Activated naive CD4-positive, alpha-beta T cell treated with anti-CD3 and anti-CD28 coated beads, Interleukin-2, amount 10 ng/mL, durations not matched to agents 7 days and 5 days (primary cell): ENCODE data around the gene MPO.

Experiments
- CTCF ChIA-PET: fragments of 350-600 bp; sonication (Branson Sonifier 250); formaldehyde crosslinking; loops from one replicate; lab custom pipeline; 2021; ENCODE audit warnings: antibody characterized with exemption; lab: Charles Lee
- DNase-seq: peaks from one replicate; pipeline ENCODE4 v3.0.0-alpha.2; 2020
- H3K27ac Mint-ChIP-seq: one replicate; pipeline ENCODE4 v1.8.0; 2021; ENCODE audit warnings: mild to moderate bottlenecking, moderate library complexity, mixed read lengths
- H3K27me3 Mint-ChIP-seq: one replicate; pipeline ENCODE4 v1.8.0; 2021; ENCODE audit warnings: mild to moderate bottlenecking, mixed read lengths
- H3K36me3 Mint-ChIP-seq: one replicate; pipeline ENCODE4 v1.8.0; 2021; ENCODE audit warnings: mixed read lengths
- H3K4me1 Mint-ChIP-seq: one replicate; pipeline ENCODE4 v1.8.0; 2021; ENCODE audit warnings: mixed read lengths
- H3K4me3 Mint-ChIP-seq: one replicate; pipeline ENCODE4 v1.8.0; 2021; ENCODE audit warnings: mild to moderate bottlenecking, moderate library complexity, mixed read lengths
- H3K9me3 Mint-ChIP-seq: one replicate; pipeline ENCODE4 v1.8.0; 2021; ENCODE audit warnings: mixed read lengths

Gene MPO

DNA sequence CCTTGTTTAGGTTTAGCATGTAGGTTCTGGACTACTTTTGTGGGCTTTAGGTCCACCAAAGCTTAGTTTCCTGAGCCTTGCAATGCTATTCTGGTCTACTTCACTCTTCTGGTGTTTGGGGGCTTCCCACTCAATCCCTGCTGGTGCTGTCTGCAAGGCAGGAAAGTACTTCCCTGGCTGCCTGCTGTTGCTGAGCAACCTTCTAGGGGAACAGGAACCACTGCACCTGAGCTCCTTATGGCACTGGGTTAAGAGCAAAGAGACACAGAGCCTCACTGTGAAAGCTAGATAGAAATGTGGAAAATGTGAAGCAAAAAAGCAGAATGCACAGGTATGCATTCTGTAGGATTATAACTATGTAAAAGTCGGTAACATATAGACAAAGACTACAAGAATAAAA is 17.0 kb downstream of the MPO start:
- no peaks in the 10 kb centered on the region for H3K36me3 Mint-ChIP-seq

DNA sequence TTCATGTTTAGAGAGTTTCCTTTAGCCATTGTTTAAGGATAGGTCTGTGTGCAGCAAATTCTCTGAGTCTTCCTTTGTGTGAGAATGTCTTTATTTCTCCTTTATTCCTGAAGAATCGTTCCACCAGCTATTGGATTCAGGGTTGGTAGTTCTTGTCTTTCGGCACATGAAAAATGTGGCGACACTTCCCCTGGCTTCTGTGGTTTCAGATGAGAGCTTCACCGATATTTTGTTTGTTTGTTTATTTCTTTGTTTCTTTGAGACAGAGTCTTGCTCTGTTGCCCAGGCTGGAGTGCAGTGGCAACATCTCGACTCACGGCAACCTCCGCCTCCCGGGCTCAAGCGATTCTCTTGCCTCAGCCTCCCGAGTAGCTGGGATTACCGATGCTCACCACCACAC is 18.6 kb downstream of the MPO start:
- Mint-ChIP-seq H3K27ac (no peak overlapping the region), H3K9me3 (no peaks in the 10 kb centered on the region), H3K36me3 (no peaks in the 10 kb centered on the region), H3K27me3 (peaks cover 49% of the 10 kb centered on the region), H3K4me3 (no peak overlapping the region), H3K4me1 (no peaks in the 10 kb centered on the region)
- CTCF ChIA-PET: no interaction called here
- no peak for DNase-seq

More for the DNA sequence above, 17.0 kb downstream of the MPO start:
- DNase-seq: no peak
- Mint-ChIP-seq H3K4me1 (no peaks in the 10 kb centered on the region), H3K9me3 (no peaks in the 10 kb centered on the region), H3K27me3 (peaks cover 50% of the 10 kb centered on the region), H3K27ac (no peak overlapping the region), H3K4me3 (no peak overlapping the region)
- CTCF ChIA-PET: interaction anchor here (0.9 kb wide), 1 partner anchor 14 kb away, joined by 3 read pairs; no protein-coding TSS in a partner anchor

DNA sequence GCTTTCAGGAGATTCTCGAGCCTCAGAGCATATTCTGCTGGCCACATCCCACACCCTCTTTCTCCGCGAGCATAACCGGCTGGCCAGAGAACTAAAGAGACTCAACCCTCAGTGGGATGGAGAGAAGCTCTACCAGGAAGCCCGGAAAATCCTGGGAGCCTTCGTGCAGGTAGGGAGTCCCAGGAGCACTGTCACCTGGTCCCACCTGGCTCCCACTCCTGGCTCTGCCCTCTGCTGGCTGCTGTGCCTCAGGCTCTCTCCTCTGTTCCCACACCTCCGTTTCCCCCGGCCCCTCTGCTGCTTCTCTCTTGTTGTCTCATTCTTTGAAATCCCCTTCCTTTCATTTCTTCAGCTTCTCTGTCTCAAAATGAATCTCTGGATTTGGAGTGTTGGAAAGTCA is 25.9 kb downstream of the MPO start:
- Mint-ChIP-seq H3K4me1 (peaks cover 7% of the 10 kb centered on the region), H3K36me3 (no peaks in the 10 kb centered on the region), H3K9me3 (no peaks in the 10 kb centered on the region), H3K27ac (no peak overlapping the region), H3K27me3 (peaks cover 59% of the 10 kb centered on the region), H3K4me3 (no peak overlapping the region)
- no peak for DNase-seq
- CTCF ChIA-PET: interaction anchor here (1.0 to 1.1 kb wide), 2 partner anchors 13 to 163 kb away, joined by 3 read pairs; partner anchors contain the start of gene RNF43

DNA sequence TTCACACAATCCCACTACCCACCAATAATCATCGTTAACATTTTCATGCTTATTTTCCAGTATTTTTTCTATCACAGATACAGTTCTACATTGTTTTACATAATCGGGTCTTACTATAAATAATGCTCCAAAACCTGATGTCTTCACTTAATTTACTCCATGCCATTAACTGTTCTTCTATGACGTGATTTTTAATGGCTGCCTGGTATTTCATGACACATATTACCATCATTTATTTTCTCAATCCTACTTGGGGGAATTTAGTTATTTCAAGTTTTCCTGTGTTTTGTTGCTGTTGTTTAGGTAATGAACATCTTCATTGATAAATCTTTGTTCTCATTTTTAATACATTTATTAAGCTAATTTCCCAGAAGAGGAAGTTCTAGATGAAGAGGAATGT is 27.7 kb downstream of the MPO start:
- CTCF ChIA-PET: no interaction called here
- Mint-ChIP-seq H3K36me3 (no peaks in the 10 kb centered on the region), H3K27me3 (peaks cover 69% of the 10 kb centered on the region), H3K9me3 (no peaks in the 10 kb centered on the region), H3K27ac (no peak overlapping the region), H3K4me3 (no peak overlapping the region), H3K4me1 (peaks cover 20% of the 10 kb centered on the region)
- no peak for DNase-seq

DNA sequence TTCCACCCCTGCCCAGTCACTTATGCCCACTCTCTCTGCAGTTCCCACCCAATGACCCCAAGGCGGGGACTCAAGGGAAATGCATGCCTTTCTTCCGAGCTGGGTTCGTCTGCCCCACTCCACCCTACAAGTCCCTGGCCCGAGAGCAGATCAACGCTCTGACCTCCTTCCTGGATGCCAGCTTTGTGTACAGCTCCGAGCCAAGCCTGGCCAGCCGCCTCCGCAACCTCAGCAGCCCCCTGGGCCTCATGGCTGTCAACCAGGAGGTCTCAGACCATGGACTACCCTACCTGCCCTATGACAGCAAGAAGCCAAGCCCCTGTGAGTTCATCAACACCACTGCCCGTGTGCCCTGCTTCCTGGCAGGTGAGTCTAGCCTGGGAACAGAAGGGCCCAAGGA is 28.6 kb downstream of the MPO start:
- CTCF ChIA-PET: interaction anchor here (1.0 kb wide), 2 partner anchors 62 to 195 kb away, joined by 3 read pairs; no protein-coding TSS in a partner anchor
- H3K27me3 Mint-ChIP-seq: peaks cover 75% of the 10 kb centered on the region
- no peak overlapping the region for H3K27ac Mint-ChIP-seq
- no peak for DNase-seq
- H3K4me1 Mint-ChIP-seq: peaks cover 27% of the 10 kb centered on the region
- no peaks in the 10 kb centered on the region for H3K36me3 Mint-ChIP-seq
- H3K4me3 Mint-ChIP-seq: no peak overlapping the region
- no peaks in the 10 kb centered on the region for H3K9me3 Mint-ChIP-seq

DNA sequence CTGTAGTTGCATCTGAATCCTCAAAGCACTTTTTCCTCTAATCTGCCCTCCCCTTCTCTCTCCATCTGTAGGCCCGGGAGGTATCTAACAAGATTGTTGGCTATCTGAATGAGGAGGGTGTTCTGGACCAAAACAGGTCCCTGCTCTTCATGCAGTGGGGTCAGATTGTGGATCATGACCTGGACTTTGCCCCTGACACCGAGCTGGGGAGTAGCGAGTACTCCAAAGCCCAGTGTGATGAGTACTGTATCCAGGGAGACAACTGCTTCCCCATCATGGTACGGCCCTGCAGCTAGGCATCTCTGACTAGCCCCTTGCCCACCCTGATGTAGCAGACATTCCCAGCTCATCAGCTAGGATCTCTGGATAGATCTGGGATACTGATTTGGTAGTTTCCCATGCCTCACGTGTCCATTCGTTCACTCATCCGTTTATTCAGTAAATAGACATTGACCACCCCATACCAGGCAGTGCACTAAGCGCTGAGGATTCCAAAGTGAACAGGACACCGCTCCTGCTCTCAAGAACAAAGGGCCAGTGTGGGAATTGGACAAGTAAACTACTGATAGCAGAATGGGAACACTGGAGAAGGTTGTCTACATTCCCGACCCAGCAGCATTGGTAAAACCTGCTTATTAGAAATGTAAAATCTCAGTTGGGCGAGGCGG is 30.3 kb downstream of the MPO start:
- H3K9me3 Mint-ChIP-seq: no peaks in the 10 kb centered on the region
- H3K36me3 Mint-ChIP-seq: no peaks in the 10 kb centered on the region
- DNase-seq: no peak
- CTCF ChIA-PET: interaction anchor here (0.7 to 3.3 kb wide), 21 partner anchors 8 to 694 kb away, joined by 3 to 18 read pairs (median 4); partner anchors contain the start of genes HSF5, RNF43 and SUPT4H1
- H3K4me3 Mint-ChIP-seq: peak overlapping the region; percentile 64
- H3K27ac Mint-ChIP-seq: no peak overlapping the region
- peaks cover 27% of the 10 kb centered on the region for H3K4me1 Mint-ChIP-seq
- H3K27me3 Mint-ChIP-seq: peaks cover 84% of the 10 kb centered on the region

DNA sequence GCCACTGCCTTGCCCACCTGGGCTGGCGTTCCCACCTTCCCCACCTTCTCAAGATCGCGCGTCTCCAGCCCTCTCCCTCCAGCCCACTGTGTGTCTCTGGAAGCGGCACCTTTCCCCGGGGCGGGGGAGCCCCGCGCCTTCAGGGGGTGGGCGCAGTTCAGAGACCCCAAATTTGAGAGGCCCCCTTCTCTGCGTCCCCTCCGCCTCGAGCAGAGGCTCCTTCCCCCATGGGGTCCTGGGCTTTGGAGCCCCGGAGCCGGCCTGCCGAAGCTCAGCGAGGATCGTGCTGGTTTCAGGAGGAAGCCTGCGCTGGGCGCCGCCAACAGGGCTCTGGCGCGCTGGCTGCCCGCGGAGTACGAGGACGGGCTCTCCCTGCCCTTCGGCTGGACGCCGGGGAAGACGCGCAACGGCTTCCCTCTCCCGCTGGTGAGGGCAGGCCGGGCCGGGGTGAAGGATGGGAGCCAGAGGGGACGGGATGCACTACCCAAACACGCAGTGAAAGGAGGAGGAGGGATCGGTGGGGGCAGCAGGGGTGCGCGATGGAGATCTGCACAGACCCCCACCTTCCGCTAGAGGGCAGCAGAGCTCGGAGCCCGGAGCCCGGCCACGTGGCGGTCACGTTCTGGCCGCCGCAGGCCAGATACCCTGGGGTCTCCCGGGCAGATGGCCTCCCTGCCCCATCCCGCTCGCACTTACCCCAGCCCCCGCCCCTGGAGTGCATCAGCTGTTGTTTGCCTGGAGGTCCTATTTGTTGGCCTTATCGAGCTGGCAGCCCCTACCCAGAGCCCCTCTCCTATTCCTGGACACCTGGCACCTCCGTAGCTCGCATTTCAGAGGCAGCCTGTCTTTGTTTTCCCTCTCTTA is 31.2 kb downstream of the MPO start:
- no peaks in the 10 kb centered on the region for H3K36me3 Mint-ChIP-seq
- peak; percentile 79 for DNase-seq
- CTCF ChIA-PET: interaction anchor here (0.7 to 3.3 kb wide), 22 partner anchors 8 to 695 kb away, joined by 3 to 18 read pairs (median 4); partner anchors contain the start of genes HSF5, RNF43 and SUPT4H1
- H3K4me3 Mint-ChIP-seq: peak overlapping the region; percentile 64
- no peaks in the 10 kb centered on the region for H3K9me3 Mint-ChIP-seq
- H3K4me1 Mint-ChIP-seq: peaks cover 26% of the 10 kb centered on the region
- H3K27me3 Mint-ChIP-seq: peaks cover 84% of the 10 kb centered on the region
- no peak overlapping the region for H3K27ac Mint-ChIP-seq

DNA sequence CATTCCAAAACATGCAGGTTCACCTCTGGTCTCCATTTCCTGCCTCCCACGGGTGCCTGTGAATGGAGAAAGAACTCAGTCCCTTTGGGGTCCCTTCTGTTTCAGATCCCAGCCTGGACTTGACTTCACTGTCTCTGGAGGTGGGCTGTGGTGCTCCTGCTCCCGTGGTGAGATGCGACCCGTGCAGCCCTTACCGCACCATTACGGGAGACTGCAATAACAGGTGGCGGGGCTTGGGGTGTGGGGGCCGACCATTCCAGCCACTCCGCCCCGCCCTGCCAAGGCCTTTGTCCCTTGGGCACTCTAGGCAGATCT is 31.8 kb downstream of the MPO start:
- H3K27ac Mint-ChIP-seq: no peak overlapping the region
- CTCF ChIA-PET: interaction anchor here (0.8 to 3.3 kb wide), 11 partner anchors 13 to 258 kb away, joined by 3 to 18 read pairs (median 6); partner anchors contain the start of genes HSF5, RNF43 and SUPT4H1
- H3K9me3 Mint-ChIP-seq: no peaks in the 10 kb centered on the region
- no peaks in the 10 kb centered on the region for H3K36me3 Mint-ChIP-seq
- no peak for DNase-seq
- peak overlapping the region; percentile 6 for H3K4me3 Mint-ChIP-seq
- peaks cover 28% of the 10 kb centered on the region for H3K4me1 Mint-ChIP-seq
- H3K27me3 Mint-ChIP-seq: peaks cover 86% of the 10 kb centered on the region

DNA sequence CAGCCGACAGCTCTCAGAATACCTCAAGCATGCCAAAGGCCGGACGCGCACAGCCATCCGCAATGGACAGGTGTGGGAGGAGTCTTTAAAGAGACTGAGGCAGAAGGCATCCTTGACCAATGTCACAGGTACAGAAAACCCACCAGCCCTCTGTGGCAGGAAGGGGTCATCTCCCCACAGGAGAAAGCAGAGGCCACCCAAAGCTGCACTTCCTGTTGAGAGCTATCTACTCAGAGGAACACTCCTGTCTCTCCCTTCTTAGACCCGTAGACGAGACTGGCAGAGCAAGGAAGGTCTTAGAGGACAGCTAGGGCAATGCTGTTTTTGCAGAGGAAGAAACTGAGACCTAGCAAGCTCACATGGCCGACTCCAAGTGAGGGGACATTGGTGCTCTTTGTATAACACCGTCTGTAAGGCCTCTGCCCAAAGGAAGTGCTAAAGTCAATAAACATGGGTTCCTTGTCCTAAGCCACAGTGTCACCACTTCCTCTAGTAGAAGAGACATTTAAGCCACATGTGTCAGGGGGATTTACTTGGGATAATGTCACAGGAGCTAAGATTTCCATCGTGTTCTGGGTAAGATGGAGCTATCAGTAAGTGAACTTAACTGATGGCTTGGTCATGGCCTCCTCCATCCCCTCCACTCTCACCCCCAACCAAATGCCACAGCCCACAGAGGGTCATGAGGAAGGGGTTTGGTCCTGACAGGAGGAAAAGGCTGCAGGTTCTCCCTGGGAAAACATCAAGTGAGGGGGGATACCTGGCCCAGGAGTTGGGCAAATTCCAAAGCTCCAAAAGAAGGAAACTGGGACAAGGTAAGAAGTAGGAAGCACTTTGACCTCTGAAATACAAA is 33.0 kb downstream of the MPO start:
- DNase-seq: no peak
- no peaks in the 10 kb centered on the region for H3K9me3 Mint-ChIP-seq
- H3K4me1 Mint-ChIP-seq: peaks cover 29% of the 10 kb centered on the region
- CTCF ChIA-PET: interaction anchor here (1.1 to 3.3 kb wide), 3 partner anchors 12 to 203 kb away, joined by 3 to 18 read pairs (median 5); partner anchors contain the start of gene RNF43
- H3K4me3 Mint-ChIP-seq: no peak overlapping the region
- H3K27me3 Mint-ChIP-seq: peaks cover 92% of the 10 kb centered on the region
- no peaks in the 10 kb centered on the region for H3K36me3 Mint-ChIP-seq
- H3K27ac Mint-ChIP-seq: no peak overlapping the region

DNA sequence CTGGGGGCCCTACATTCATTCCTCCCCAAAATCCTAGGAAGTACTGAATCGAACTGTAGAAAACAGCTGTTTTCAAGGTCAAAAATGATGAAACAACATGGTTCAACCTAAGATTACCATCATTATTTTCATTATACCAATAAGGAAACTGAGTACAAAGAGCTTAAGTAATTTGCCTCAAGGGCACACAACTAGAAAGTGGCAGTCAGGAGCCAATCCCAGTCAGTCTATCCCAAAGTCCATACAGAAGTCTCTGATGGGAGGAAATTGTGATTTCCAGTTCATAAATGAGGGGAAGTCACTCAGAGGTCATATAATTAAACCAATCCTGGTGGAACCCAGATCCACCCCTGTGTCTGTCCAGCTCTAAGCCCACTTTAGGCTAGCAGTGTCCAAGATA is 34.0 kb downstream of the MPO start:
- Mint-ChIP-seq H3K36me3 (no peaks in the 10 kb centered on the region), H3K4me1 (peaks cover 29% of the 10 kb centered on the region), H3K27ac (no peak overlapping the region), H3K27me3 (peaks cover 92% of the 10 kb centered on the region), H3K4me3 (no peak overlapping the region), H3K9me3 (no peaks in the 10 kb centered on the region)
- CTCF ChIA-PET: interaction anchor here (1.0 kb wide), 1 partner anchor 47 kb away, joined by 3 read pairs; no protein-coding TSS in a partner anchor
- DNase-seq: no peak

DNA sequence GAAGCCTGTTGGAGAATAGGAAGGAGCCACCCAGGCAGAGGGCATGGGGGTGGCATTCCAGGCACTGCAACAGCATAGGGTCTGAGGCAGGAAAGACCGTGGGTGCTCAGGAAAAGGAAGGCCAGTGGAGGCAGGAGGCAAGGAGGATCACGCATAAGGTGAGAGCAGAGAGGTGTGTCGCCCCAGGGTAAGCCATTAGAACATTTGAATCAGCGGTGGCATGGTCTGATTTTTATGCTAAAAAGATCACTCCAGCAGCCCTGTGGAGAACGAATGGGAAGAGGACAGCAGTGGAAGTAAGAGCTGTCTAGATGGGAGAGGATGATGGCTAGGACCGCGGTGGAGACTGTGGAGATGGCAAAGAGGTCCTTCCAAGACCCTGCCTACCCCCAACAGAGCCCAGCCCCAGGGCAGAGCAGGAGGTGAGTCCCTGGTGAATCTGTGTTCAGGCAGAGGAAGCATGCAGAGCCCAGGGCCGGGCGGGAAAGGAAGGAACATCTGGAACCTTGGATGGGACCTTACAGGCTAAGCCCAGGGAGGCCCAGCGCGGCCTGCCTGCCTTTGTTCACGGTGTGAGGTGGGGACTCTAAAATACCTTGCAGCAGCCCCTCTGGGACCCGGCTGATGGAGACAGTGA is 34.5 kb downstream of the MPO start:
- no peak for DNase-seq
- peaks cover 92% of the 10 kb centered on the region for H3K27me3 Mint-ChIP-seq
- no peak overlapping the region for H3K4me3 Mint-ChIP-seq
- H3K4me1 Mint-ChIP-seq: peaks cover 29% of the 10 kb centered on the region
- H3K9me3 Mint-ChIP-seq: no peaks in the 10 kb centered on the region
- CTCF ChIA-PET: interaction anchor here (1.0 kb wide), 1 partner anchor 46 kb away, joined by 3 read pairs; no protein-coding TSS in a partner anchor
- no peak overlapping the region for H3K27ac Mint-ChIP-seq
- no peaks in the 10 kb centered on the region for H3K36me3 Mint-ChIP-seq

DNA sequence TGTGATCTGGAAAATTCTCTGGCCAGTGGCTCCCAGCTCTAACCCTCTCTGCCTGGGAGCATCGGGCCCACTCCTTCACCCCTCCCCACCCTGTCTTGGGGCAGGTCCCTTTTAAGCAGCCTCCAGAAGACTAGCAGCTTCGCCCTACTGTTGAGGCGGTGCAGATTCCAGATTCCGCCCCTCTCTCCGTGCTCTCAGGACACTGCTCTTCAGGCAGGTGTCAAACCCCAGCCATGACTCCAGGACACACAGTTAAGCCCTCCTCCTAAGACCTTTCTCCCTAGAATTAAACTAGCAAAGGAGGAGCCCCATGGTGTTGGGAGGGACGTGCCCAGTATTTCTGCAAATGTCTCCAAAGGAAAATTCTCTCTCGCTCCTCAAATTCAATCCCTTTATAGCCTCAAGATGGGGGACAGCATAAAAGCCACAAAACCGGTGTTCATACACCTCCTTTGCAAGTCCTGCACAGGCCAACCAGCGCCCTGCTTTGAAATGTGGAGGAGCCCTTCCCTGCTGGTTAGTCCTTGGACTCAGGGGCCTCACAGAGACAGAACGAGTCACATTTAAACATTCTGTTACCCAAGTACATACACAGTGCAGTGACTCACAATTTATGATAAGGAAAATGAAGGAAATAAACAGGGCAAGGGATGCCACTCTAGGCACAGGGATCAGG is 35.2 kb downstream of the MPO start:
- H3K27ac Mint-ChIP-seq: no peak overlapping the region
- DNase-seq: no peak
- H3K9me3 Mint-ChIP-seq: no peaks in the 10 kb centered on the region
- H3K36me3 Mint-ChIP-seq: no peaks in the 10 kb centered on the region
- H3K4me1 Mint-ChIP-seq: peaks cover 29% of the 10 kb centered on the region
- no peak overlapping the region for H3K4me3 Mint-ChIP-seq
- CTCF ChIA-PET: no interaction called here
- peaks cover 92% of the 10 kb centered on the region for H3K27me3 Mint-ChIP-seq

DNA sequence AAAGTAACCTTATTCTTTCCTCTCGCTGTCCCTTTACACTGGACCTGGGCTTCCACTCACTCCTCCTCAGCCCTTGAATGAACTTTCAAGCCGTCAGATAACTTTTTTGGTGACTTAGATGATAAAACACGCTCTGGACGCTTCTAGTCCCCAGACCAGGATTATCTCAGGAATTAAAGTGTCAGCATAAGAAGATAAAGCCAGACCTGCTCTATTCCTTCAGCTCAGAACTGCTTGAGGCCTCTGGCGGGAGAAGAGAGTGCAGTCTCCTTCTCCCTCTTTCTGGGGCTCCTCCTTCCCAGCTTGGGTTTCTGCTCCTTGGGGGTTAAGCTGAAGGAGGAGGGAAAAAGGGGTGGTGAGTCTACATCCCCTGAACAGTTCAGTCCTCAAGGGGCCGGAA is 35.8 kb downstream of the MPO start:
- Mint-ChIP-seq H3K9me3 (no peaks in the 10 kb centered on the region), H3K27me3 (peaks cover 92% of the 10 kb centered on the region), H3K4me3 (no peak overlapping the region), H3K4me1 (peaks cover 25% of the 10 kb centered on the region), H3K36me3 (no peaks in the 10 kb centered on the region), H3K27ac (no peak overlapping the region)
- DNase-seq: no peak
- CTCF ChIA-PET: no interaction called here
